ENCODE results near the gene RNF31.

- TF ChIP-seq CTCF (conservative IDR thresholded peaks at IDR 0.05; ENCODE audit: low read depth, low read length) (no peak), EZH2phosphoT487 (IDR thresholded peaks at IDR 0.05; ENCODE audit: borderline replicate concordance, low read length) (no peak)
Measured at GRCh38 chr14:24179961-24180796, 32.9 kb downstream of the RNF31 start.
